Adrenal gland (tissue), 5 donors: ENCODE measurements around the gene PIGX.

Experiments
- POLR2A ChIP-seq, 2 donors: fragments of 450-650 bp; IDR thresholded peaks; one replicate each; pipeline ENCODE4 v1.6.1; 2017; ENCODE audit warnings: antibody characterized with exemption in 2 of 2, mild to moderate bottlenecking in 2 of 2, moderate library complexity in 1 of 2
- TF ChIP-seq, protein P1 (sequence below), 6 experiments: fragments of 450-650 bp in 4 of 6; fragments of 200-600 bp in 2 of 6; sonication (generic) in 1 of 6; IDR thresholded peaks; 1 replicate in 5 of 6; 2 replicates in 1 of 6; pipeline versions ENCODE4 v1.5.1 to v1.8.0; 2016 to 2021; ENCODE audit warnings: antibody characterized with exemption in 6 of 6, mild to moderate bottlenecking in 2 of 6, moderate library complexity in 1 of 6
- donor health status: DM: no; HTN: no; CAD: no.

DNA sequence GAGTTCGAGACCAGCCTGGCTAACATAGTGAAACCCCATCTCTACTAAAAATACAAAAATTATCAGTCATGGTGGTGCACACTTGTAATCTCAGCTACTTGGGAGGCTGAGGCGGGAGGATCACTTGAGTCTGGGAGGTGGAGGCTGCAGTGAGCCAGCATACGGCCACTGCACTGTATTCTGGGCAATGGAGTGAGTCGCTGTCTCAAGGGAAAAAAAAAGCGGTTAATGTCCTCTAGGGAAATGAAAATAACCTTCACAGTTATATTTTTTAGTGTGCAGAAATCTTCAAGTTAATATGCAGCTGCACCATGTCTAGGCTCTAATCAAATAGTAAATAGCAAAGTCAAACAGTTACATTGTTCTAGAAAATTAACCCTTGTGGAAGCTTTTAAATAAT is 14.9 kb upstream of the PIGX start:
- TF ChIP-seq, protein P1, sequence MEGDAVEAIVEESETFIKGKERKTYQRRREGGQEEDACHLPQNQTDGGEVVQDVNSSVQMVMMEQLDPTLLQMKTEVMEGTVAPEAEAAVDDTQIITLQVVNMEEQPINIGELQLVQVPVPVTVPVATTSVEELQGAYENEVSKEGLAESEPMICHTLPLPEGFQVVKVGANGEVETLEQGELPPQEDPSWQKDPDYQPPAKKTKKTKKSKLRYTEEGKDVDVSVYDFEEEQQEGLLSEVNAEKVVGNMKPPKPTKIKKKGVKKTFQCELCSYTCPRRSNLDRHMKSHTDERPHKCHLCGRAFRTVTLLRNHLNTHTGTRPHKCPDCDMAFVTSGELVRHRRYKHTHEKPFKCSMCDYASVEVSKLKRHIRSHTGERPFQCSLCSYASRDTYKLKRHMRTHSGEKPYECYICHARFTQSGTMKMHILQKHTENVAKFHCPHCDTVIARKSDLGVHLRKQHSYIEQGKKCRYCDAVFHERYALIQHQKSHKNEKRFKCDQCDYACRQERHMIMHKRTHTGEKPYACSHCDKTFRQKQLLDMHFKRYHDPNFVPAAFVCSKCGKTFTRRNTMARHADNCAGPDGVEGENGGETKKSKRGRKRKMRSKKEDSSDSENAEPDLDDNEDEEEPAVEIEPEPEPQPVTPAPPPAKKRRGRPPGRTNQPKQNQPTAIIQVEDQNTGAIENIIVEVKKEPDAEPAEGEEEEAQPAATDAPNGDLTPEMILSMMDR (IDR thresholded peaks at IDR 0.05): no peak
- TF ChIP-seq POLR2A (IDR thresholded peaks at IDR 0.05): no peak
